MM.1S (cell line): ENCODE measurements around the gene MANBA.

Source experiments
- EZH2 ChIP-seq: fragments of 300-600 bp; sonication (generic); optimal IDR thresholded peaks from 2 replicates; pipeline ENCODE3; 2017; ENCODE audit warnings: low read depth, mild to moderate bottlenecking, antibody characterized with exemption, low read length, mixed read lengths
- TF ChIP-seq, protein P1 (sequence below): fragments of 300-600 bp; sonication (generic); IDR thresholded peaks from 2 replicates; pipeline ENCODE4 v1.5.1; 2016; ENCODE audit warnings: antibody characterized with exemption, low read length, mixed read lengths

DNA sequence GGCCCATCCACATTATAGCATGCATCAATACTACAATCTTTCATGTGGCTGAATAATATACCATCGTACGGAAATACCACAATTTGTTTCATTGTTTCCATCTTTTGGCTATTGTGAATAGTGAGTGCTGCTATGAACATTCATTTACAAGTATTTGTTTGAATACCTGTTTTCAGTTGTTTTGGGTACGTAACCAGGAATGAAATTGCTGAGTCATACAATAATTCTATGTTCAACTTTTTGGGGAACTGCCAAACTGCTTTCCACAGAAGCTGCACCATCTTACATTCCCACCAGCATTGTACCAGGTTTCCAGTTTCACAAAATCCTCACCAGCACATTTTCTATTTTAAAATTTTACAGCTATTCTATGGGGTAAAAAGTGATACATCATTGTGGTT is 28.5 kb upstream of the MANBA start:
- TF ChIP-seq, protein P1, sequence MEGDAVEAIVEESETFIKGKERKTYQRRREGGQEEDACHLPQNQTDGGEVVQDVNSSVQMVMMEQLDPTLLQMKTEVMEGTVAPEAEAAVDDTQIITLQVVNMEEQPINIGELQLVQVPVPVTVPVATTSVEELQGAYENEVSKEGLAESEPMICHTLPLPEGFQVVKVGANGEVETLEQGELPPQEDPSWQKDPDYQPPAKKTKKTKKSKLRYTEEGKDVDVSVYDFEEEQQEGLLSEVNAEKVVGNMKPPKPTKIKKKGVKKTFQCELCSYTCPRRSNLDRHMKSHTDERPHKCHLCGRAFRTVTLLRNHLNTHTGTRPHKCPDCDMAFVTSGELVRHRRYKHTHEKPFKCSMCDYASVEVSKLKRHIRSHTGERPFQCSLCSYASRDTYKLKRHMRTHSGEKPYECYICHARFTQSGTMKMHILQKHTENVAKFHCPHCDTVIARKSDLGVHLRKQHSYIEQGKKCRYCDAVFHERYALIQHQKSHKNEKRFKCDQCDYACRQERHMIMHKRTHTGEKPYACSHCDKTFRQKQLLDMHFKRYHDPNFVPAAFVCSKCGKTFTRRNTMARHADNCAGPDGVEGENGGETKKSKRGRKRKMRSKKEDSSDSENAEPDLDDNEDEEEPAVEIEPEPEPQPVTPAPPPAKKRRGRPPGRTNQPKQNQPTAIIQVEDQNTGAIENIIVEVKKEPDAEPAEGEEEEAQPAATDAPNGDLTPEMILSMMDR = no peak
- no peak for TF ChIP-seq EZH2
